Activated CD4-positive, alpha-beta T cell treated with anti-CD3 and anti-CD28 coated beads, Interleukin-2, amount 50 U/mL, for 1 hour (primary cell): ENCODE measurements around the gene ARAP3.
"Not testable (repeated sequence)": the region's sequence is repeated elsewhere in the genome, so short reads cannot be mapped to it uniquely, and the experiment has no call there.

Experiments used
- DNase-seq: peaks from one replicate; pipeline ENCODE4 v3.0.0-alpha.2; 2020

ARAP3 gene

GRCh38 chr5:141681695-141682641 lies at the start of gene ARAP3:
Gene ARAP3 (minus strand): TSS chr5:141682230. CDS start chr5:141680486, 1,744 bp downstream.
- DNase-seq, result peak; percentile 20

GRCh38 chr5:141729387-141730006 lies 47.5 kb upstream of the ARAP3 start:
- DNase-seq, result no peak

GRCh38 chr5:141725891-141726290 lies 43.9 kb upstream of the ARAP3 start:
- DNase-seq, result no peak

GRCh38 chr5:141725174-141725573 lies 43.1 kb upstream of the ARAP3 start:
- not testable (repeated sequence) for DNase-seq

GRCh38 chr5:141722266-141722665 lies 40.2 kb upstream of the ARAP3 start:
- DNase-seq, result no peak

GRCh38 chr5:141717043-141717442 lies 35.0 kb upstream of the ARAP3 start:
- no peak for DNase-seq

GRCh38 chr5:141716468-141716867 lies 34.4 kb upstream of the ARAP3 start:
- no peak for DNase-seq

- no peak for DNase-seq
Observed at GRCh38 chr5:141716009-141716408, 34.0 kb upstream of the ARAP3 start.

- DNase-seq, result no peak
Observed at GRCh38 chr5:141715346-141715905, 33.4 kb upstream of the ARAP3 start.

GRCh38 chr5:141714542-141715310 lies 32.7 kb upstream of the ARAP3 start:
- no peak for DNase-seq

- no peak for DNase-seq
Observed at GRCh38 chr5:141713616-141714309, 31.7 kb upstream of the ARAP3 start.

- no peak for DNase-seq
Observed at GRCh38 chr5:141711687-141712086, 29.7 kb upstream of the ARAP3 start.

- no peak for DNase-seq
Observed at GRCh38 chr5:141709699-141710267, 27.8 kb upstream of the ARAP3 start.

- no peak for DNase-seq
Observed at GRCh38 chr5:141708016-141708415, 26.0 kb upstream of the ARAP3 start.

- no peak for DNase-seq
Observed at GRCh38 chr5:141707510-141707909, 25.5 kb upstream of the ARAP3 start.

GRCh38 chr5:141706121-141706520 lies 24.1 kb upstream of the ARAP3 start:
- no peak for DNase-seq

GRCh38 chr5:141705469-141705868 lies 23.4 kb upstream of the ARAP3 start:
- no peak for DNase-seq

GRCh38 chr5:141704782-141705297 lies 22.8 kb upstream of the ARAP3 start:
- no peak for DNase-seq

GRCh38 chr5:141703133-141703561 lies 21.1 kb upstream of the ARAP3 start:
- no peak for DNase-seq

GRCh38 chr5:141701360-141702119 lies 19.5 kb upstream of the ARAP3 start:
- DNase-seq, result no peak

GRCh38 chr5:141697586-141697985 lies 15.6 kb upstream of the ARAP3 start:
- no peak for DNase-seq
